ENCODE results near the gene SLIT3. TPM values are rescaled to one million over a fixed set of nuclear protein-coding genes. Genes with fewer than 3 reads are reported as not detected.

SLIT3 gene
- total and polyA plus RNA-seq, 2 experiments from 2014 or later, result 58.4 to 96.7 TPM

GRCh38 chr5:168702511-168702910, 598.4 kb downstream of the SLIT3 start:
- Histone ChIP-seq H3K4me2 (no peak overlapping the region), H3K4me3 (no peak overlapping the region), H4K20me1 (ENCODE audit: insufficient read depth, poor library complexity, severe bottlenecking) (no peaks in the 10 kb centered on the region), H3K4me1 (ENCODE audit: insufficient read depth) (no peaks in the 10 kb centered on the region), H3K79me2 (no peaks in the 10 kb centered on the region), H3K27me3 (no peaks in the 10 kb centered on the region), H3K36me3 (replicated peaks; ENCODE audit: insufficient read depth, low read depth) (no peaks in the 10 kb centered on the region), H3K9me3 (ENCODE audit: low read depth) (no peaks in the 10 kb centered on the region), H2AFZ (no peak overlapping the region), H3K27ac (no peak overlapping the region), H3K9me2 (replicated peaks; ENCODE audit: insufficient read depth) (no peaks in the 10 kb centered on the region)
- no peak for DNase-seq (ENCODE audit: low spot score)
- 100% methylated on average over 2 of the region's 2 CpGs for WGBS (ENCODE audit: low lambda C conversion rate, missing lambda C conversion rate)
- TF ChIP-seq, protein P1, sequence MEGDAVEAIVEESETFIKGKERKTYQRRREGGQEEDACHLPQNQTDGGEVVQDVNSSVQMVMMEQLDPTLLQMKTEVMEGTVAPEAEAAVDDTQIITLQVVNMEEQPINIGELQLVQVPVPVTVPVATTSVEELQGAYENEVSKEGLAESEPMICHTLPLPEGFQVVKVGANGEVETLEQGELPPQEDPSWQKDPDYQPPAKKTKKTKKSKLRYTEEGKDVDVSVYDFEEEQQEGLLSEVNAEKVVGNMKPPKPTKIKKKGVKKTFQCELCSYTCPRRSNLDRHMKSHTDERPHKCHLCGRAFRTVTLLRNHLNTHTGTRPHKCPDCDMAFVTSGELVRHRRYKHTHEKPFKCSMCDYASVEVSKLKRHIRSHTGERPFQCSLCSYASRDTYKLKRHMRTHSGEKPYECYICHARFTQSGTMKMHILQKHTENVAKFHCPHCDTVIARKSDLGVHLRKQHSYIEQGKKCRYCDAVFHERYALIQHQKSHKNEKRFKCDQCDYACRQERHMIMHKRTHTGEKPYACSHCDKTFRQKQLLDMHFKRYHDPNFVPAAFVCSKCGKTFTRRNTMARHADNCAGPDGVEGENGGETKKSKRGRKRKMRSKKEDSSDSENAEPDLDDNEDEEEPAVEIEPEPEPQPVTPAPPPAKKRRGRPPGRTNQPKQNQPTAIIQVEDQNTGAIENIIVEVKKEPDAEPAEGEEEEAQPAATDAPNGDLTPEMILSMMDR (IDR thresholded peaks at IDR 0.05; ENCODE audit: poor library complexity), result no peak
- no peak for TF ChIP-seq EZH2phosphoT487 (IDR thresholded peaks at IDR 0.05; ENCODE audit: low read depth, severe bottlenecking, unreplicated experiment)
- no peak for TF ChIP-seq EZH2 (IDR thresholded peaks at IDR 0.05; ENCODE audit: borderline replicate concordance)

GRCh38 chr5:168701641-168702040, 599.3 kb downstream of the SLIT3 start:
- no peak for DNase-seq (ENCODE audit: low spot score)
- no peak for TF ChIP-seq EZH2 (IDR thresholded peaks at IDR 0.05; ENCODE audit: borderline replicate concordance)
- no peak for TF ChIP-seq EZH2phosphoT487 (IDR thresholded peaks at IDR 0.05; ENCODE audit: low read depth, severe bottlenecking, unreplicated experiment)
- TF ChIP-seq, protein P1 (IDR thresholded peaks at IDR 0.05; ENCODE audit: poor library complexity), result no peak
- H3K79me2 ChIP-seq, result no peaks in the 10 kb centered on the region
- no peak overlapping the region for H3K27ac ChIP-seq
- no peak overlapping the region for H3K4me2 ChIP-seq
- no peaks in the 10 kb centered on the region for H3K27me3 ChIP-seq
- no peaks in the 10 kb centered on the region for H4K20me1 ChIP-seq (ENCODE audit: insufficient read depth, poor library complexity, severe bottlenecking)
- no peaks in the 10 kb centered on the region for H3K9me3 ChIP-seq (ENCODE audit: low read depth)
- H3K9me2 ChIP-seq (replicated peaks; ENCODE audit: insufficient read depth), result no peaks in the 10 kb centered on the region
- H3K36me3 ChIP-seq (replicated peaks; ENCODE audit: insufficient read depth, low read depth), result no peaks in the 10 kb centered on the region
- H3K4me1 ChIP-seq (ENCODE audit: insufficient read depth), result peaks cover 6% of the 10 kb centered on the region
- H2AFZ ChIP-seq, result no peak overlapping the region
- H3K4me3 ChIP-seq, result no peak overlapping the region
- 96% methylated on average over 5 of the region's 5 CpGs for WGBS (ENCODE audit: low lambda C conversion rate, missing lambda C conversion rate)

DNA sequence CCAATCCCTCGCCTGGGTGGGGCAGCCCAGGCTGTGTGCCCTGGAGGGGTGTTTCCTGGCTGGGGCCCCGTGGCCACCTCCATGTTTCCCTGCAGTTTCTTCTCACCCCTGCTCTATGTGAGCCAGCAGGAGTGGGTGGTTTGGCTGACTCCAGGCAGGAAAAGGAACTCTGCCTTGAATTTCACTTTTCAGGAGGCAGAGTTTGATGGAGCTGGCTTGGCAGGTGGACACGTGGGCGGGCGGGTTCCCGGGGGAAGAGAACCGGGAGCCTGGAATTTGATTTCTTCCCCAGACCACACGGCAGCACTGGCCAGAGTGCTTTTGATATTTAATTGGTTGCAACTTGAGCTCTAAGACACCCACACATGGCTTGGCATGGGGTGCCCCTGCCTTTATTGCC, 601.9 kb downstream of the SLIT3 start:
- Histone ChIP-seq H3K79me2 (no peaks in the 10 kb centered on the region), H3K4me2 (no peak overlapping the region), H3K9me3 (ENCODE audit: low read depth) (no peaks in the 10 kb centered on the region), H3K36me3 (replicated peaks; ENCODE audit: insufficient read depth, low read depth) (no peaks in the 10 kb centered on the region), H3K27me3 (no peaks in the 10 kb centered on the region), H3K27ac (no peak overlapping the region), H3K9me2 (replicated peaks; ENCODE audit: insufficient read depth) (no peaks in the 10 kb centered on the region), H4K20me1 (ENCODE audit: insufficient read depth, poor library complexity, severe bottlenecking) (no peaks in the 10 kb centered on the region), H3K4me1 (ENCODE audit: insufficient read depth) (peaks cover 6% of the 10 kb centered on the region), H3K4me3 (no peak overlapping the region), H2AFZ (no peak overlapping the region)
- TF ChIP-seq, protein P1 (IDR thresholded peaks at IDR 0.05; ENCODE audit: poor library complexity), result no peak
- no peak for TF ChIP-seq EZH2 (IDR thresholded peaks at IDR 0.05; ENCODE audit: borderline replicate concordance)
- no peak for TF ChIP-seq EZH2phosphoT487 (IDR thresholded peaks at IDR 0.05; ENCODE audit: low read depth, severe bottlenecking, unreplicated experiment)
- 81% methylated on average over 7 of the region's 8 CpGs for WGBS (ENCODE audit: low lambda C conversion rate, missing lambda C conversion rate)
- DNase-seq (ENCODE audit: low spot score), result no peak
